Caco-2 (cell line): ENCODE data around the gene CALU. TPM values are rescaled to one million over a fixed set of nuclear protein-coding genes. Genes with fewer than 3 reads are reported as not detected.

Source experiments
- BruUV-seq: library from RNA; stranded (reverse); fragments of 400-500 nt; replicated peaks from 2 replicates; lab custom pipeline; 2021; lab: Mats Ljungman, UMichigan
- CTCF ChIA-PET: fragments of 300-600 bp; sonication (Branson Sonifier 250); formaldehyde crosslinking; loops from one replicate; lab custom pipeline; 2022; ENCODE audit warnings: antibody characterized with exemption; lab: Charles Lee
- POLR2A ChIA-PET: fragments of 300-600 bp; sonication (Branson Sonifier 250); formaldehyde crosslinking; loops from one replicate; lab custom pipeline; 2022; ENCODE audit warnings: antibody characterized with exemption; lab: Charles Lee
- DNase-seq, 2 experiments: peaks; one replicate each; pipeline versions ENCODE4 v3.0.0 to v3.0.0-alpha.2; 2020 to 2022
- H3K27me3 ChIP-seq: replicated peaks from 2 replicates; pipeline ENCODE4 v1.6.0; 2011; ENCODE audit warnings: low read length; ENCODE audit not compliant: control insufficient read depth, insufficient read depth
- H3K36me3 ChIP-seq: 2 replicates; pipeline ENCODE4 v1.5.1; 2011; ENCODE audit warnings: low read length; ENCODE audit not compliant: control insufficient read depth, insufficient read depth
- H3K4me1 ChIP-seq: fragments of 250-450 bp; sonication (Bioruptor Pico); 2 replicates; pipeline ENCODE4 v1.5.1; 2020; ENCODE audit warnings: mild to moderate bottlenecking
- H3K4me3 ChIP-seq: 2 replicates; pipeline ENCODE4 v1.5.1; 2011; ENCODE audit warnings: low read depth, mild to moderate bottlenecking, control low read depth, low read length
- H3K9me3 ChIP-seq: fragments of 250-450 bp; sonication (Bioruptor Pico); 2 replicates; pipeline ENCODE4 v1.5.1; 2020; ENCODE audit warnings: mild to moderate bottlenecking, moderate library complexity
- H3K27ac Mint-ChIP-seq: one replicate; pipeline ENCODE4 v1.8.0; 2022; ENCODE audit warnings: mixed read lengths; ENCODE audit not compliant: unreplicated experiment
- H3K27me3 Mint-ChIP-seq: one replicate; pipeline ENCODE4 v1.8.0; 2022; ENCODE audit warnings: mixed read lengths; ENCODE audit not compliant: insufficient read depth, unreplicated experiment
- H3K36me3 Mint-ChIP-seq: one replicate; pipeline ENCODE4 v1.8.0; 2022; ENCODE audit warnings: mild to moderate bottlenecking, mixed read lengths; ENCODE audit not compliant: insufficient read depth, unreplicated experiment
- H3K4me1 Mint-ChIP-seq: one replicate; pipeline ENCODE4 v1.8.0; 2022; ENCODE audit warnings: low read depth, mixed read lengths; ENCODE audit not compliant: unreplicated experiment
- H3K4me3 Mint-ChIP-seq: one replicate; pipeline ENCODE4 v1.8.0; 2022; ENCODE audit warnings: mild to moderate bottlenecking, moderate library complexity, mixed read lengths; ENCODE audit not compliant: unreplicated experiment
- H3K9me3 Mint-ChIP-seq: one replicate; pipeline ENCODE4 v1.8.0; 2022; ENCODE audit warnings: mixed read lengths; ENCODE audit not compliant: unreplicated experiment
- CTCF ChIP-seq, 2 experiments: fragments of 200-600 bp in 1 of 2; IDR thresholded peaks; 1 replicate in 1 of 2; 2 replicates in 1 of 2; pipeline versions ENCODE4 v1.5.1 to v1.8.0; 2011 to 2022; ENCODE audit warnings: antibody characterized with exemption in 1 of 2, control low read depth in 1 of 2, inconsistent platforms in 1 of 2, low read depth in 1 of 2, low read length in 1 of 2, mild to moderate bottlenecking in 1 of 2, moderate library complexity in 1 of 2; ENCODE audit not compliant: insufficient read depth in 1 of 2, severe bottlenecking in 1 of 2, unreplicated experiment in 1 of 2
- intact Hi-C: fragments of 100-400 bp; cut with micrococcal nuclease; formaldehyde crosslinking; loops from one replicate; pipeline ENCODE4 v1.10.0; 2022; ENCODE audit not compliant: unreplicated experiment
- total RNA-seq: library from RNA; stranded (reverse); gene quantifications from 2 replicates; pipeline ENCODE4 v1.2.3, GENCODE V29; 2022

Gene CALU
- total RNA-seq, 1 experiment from 2014 or later, result 184 TPM

- POLR2A ChIA-PET, result no interaction called here
- BruUV-seq, result no TSS peak
- Mint-ChIP-seq H3K4me1 (peaks cover 5% of the 10 kb centered on the region), H3K27me3 (peaks cover 13% of the 10 kb centered on the region), H3K4me3 (no peak overlapping the region), H3K27ac (no peak overlapping the region), H3K9me3 (no peaks in the 10 kb centered on the region), H3K36me3 (no peaks in the 10 kb centered on the region)
- H3K9me3 ChIP-seq, result no peaks in the 10 kb centered on the region; the same call in 1 of the 2 replicates
- CTCF ChIA-PET, result interaction anchor here (0.6 kb wide), 1 partner anchor 1004 kb away, joined by 3 read pairs; no protein-coding TSS in a partner anchor
- H3K27me3 ChIP-seq, result no peaks in the 10 kb centered on the region
- H3K4me1 ChIP-seq, result no peaks in the 10 kb centered on the region
- H3K4me3 ChIP-seq, result no peak overlapping the region
- no peak for TF ChIP-seq CTCF (IDR thresholded peaks at IDR 0.05; ENCODE audit: insufficient read depth in 1 of 2, low read depth in 1 of 2, low read length in 1 of 2, severe bottlenecking in 1 of 2, unreplicated experiment in 1 of 2)
- H3K36me3 ChIP-seq, result no peaks in the 10 kb centered on the region
- DNase-seq, result no peak
- intact Hi-C loops, result no loop called here
Observed at GRCh38 chr7:128701062-128701785, 37.9 kb upstream of the CALU start.

- H3K27me3 Mint-ChIP-seq, result peaks cover 13% of the 10 kb centered on the region
- H3K4me3 ChIP-seq, result no peak overlapping the region
- H3K36me3 Mint-ChIP-seq, result no peaks in the 10 kb centered on the region
- peaks cover 7% of the 10 kb centered on the region for H3K4me1 Mint-ChIP-seq
- intact Hi-C loops, result no loop called here
- BruUV-seq, result no TSS peak
- no peak overlapping the region for H3K27ac Mint-ChIP-seq
- no peaks in the 10 kb centered on the region for H3K4me1 ChIP-seq
- H3K9me3 ChIP-seq, result no peaks in the 10 kb centered on the region; the same call in 1 of the 2 replicates
- H3K9me3 Mint-ChIP-seq, result no peaks in the 10 kb centered on the region
- ChIA-PET CTCF (no interaction called here), POLR2A (no interaction called here)
- no peaks in the 10 kb centered on the region for H3K27me3 ChIP-seq
- no peak overlapping the region for H3K4me3 Mint-ChIP-seq
- no peak for DNase-seq
- TF ChIP-seq CTCF (IDR thresholded peaks at IDR 0.05; ENCODE audit: insufficient read depth in 1 of 2, low read depth in 1 of 2, low read length in 1 of 2, severe bottlenecking in 1 of 2, unreplicated experiment in 1 of 2), result no peak
- no peaks in the 10 kb centered on the region for H3K36me3 ChIP-seq
Observed at GRCh38 chr7:128703609-128704241, 35.4 kb upstream of the CALU start.

- peaks cover 7% of the 10 kb centered on the region for H3K4me1 Mint-ChIP-seq
- H3K9me3 Mint-ChIP-seq, result no peaks in the 10 kb centered on the region
- CTCF ChIA-PET, result no interaction called here
- peaks cover 10% of the 10 kb centered on the region for H3K27me3 Mint-ChIP-seq
- Histone ChIP-seq H3K27me3 (no peaks in the 10 kb centered on the region), H3K36me3 (no peaks in the 10 kb centered on the region), H3K9me3 (no peaks in the 10 kb centered on the region), H3K4me1 (no peaks in the 10 kb centered on the region), H3K4me3 (no peak overlapping the region)
- H3K27ac Mint-ChIP-seq, result no peak overlapping the region
- POLR2A ChIA-PET, result no interaction called here
- BruUV-seq, result no TSS peak
- no peaks in the 10 kb centered on the region for H3K36me3 Mint-ChIP-seq
- no peak for TF ChIP-seq CTCF (IDR thresholded peaks at IDR 0.05; ENCODE audit: insufficient read depth in 1 of 2, low read depth in 1 of 2, low read length in 1 of 2, severe bottlenecking in 1 of 2, unreplicated experiment in 1 of 2)
- DNase-seq, result no peak
- no peak overlapping the region for H3K4me3 Mint-ChIP-seq
- intact Hi-C loops, result no loop called here
Observed at GRCh38 chr7:128705891-128706333, 33.2 kb upstream of the CALU start.
